HCT116 (cell line): ENCODE data around the gene ERC1. TPM values are rescaled to one million over a fixed set of nuclear protein-coding genes. Genes with fewer than 3 reads are reported as not detected.

Experiments used
- ATAC-seq: fragments of 200-7000 bp; cut with Tn5 transposase; 2 replicates; pipeline ENCODE4 v1.9.1; 2020; ENCODE audit warnings: mild to moderate bottlenecking, moderate library complexity
- BruUV-seq: library from RNA; stranded (reverse); fragments of 400-500 nt; replicated peaks from 2 replicates; lab custom pipeline; 2021; lab: Mats Ljungman, UMichigan
- CTCF ChIA-PET: fragments of 300-600 bp; sonication (Branson Sonifier 250); formaldehyde crosslinking; loops from one replicate; lab custom pipeline; 2021; ENCODE audit warnings: antibody characterized with exemption; lab: Charles Lee
- POLR2A ChIA-PET: fragments of 300-600, 350-600 bp; sonication (Branson Sonifier 250); formaldehyde crosslinking; loops from one replicate; lab custom pipeline; 2021; ENCODE audit warnings: antibody characterized with exemption; lab: Charles Lee
- RAD21 ChIA-PET, 2 experiments: fragments of 300-600 bp; sonication (Branson Sonifier 250); formaldehyde crosslinking; loops; one replicate each; lab custom pipeline; 2023; ENCODE audit warnings: low total read pairs in 2 of 2; ENCODE audit not compliant: uncharacterized antibody in 2 of 2, unreplicated experiment in 2 of 2, low non-redundant PET in 1 of 2; lab: Charles Lee
- DNase-seq: peaks from one replicate; pipeline ENCODE4 v3.0.0-alpha.2; 2010; ENCODE audit warnings: low read depth, low spot score
- H2AFZ ChIP-seq: fragments of 200-600 bp; shearing (Covaris generic), sonication (generic); 2 replicates; pipeline ENCODE4 v1.6.1; 2017; ENCODE audit warnings: low read depth, mixed run types, mixed read lengths, antibody characterized with exemption, low read length; ENCODE audit not compliant: poor library complexity, severe bottlenecking
- H3K27ac ChIP-seq: 2 replicates; pipeline ENCODE4 v1.5.1; 2012; ENCODE audit warnings: low read depth, low read length
- H3K27me3 ChIP-seq: fragments of 200-600 bp; sonication (generic); 2 replicates; pipeline ENCODE4 v1.6.1; 2016; ENCODE audit warnings: mixed run types, low read length, mixed read lengths; ENCODE audit not compliant: insufficient read depth
- H3K36me3 ChIP-seq, 2 experiments: fragments of 200-500 bp in 1 of 2; fragments of 200-600 bp in 1 of 2; sonication (Bioruptor generic) in 1 of 2; sonication (generic) in 1 of 2; 2 replicates each; pipeline versions ENCODE4 v1.5.1 to v1.6.1; 2014 to 2016; ENCODE audit warnings: low read length in 2 of 2, inconsistent platforms in 1 of 2, mixed read lengths in 1 of 2, mixed run types in 1 of 2; ENCODE audit not compliant: insufficient read depth in 2 of 2, control insufficient read depth in 1 of 2
- H3K4me1 ChIP-seq, 2 experiments: fragments of 200-600 bp in 1 of 2; sonication (generic) in 1 of 2; 2 replicates each; pipeline versions ENCODE4 v1.5.1 to v1.6.1; 2012 to 2017; ENCODE audit warnings: low read length in 2 of 2, inconsistent platforms in 1 of 2, mild to moderate bottlenecking in 1 of 2, mixed read lengths in 1 of 2, mixed run types in 1 of 2, moderate library complexity in 1 of 2; ENCODE audit not compliant: insufficient read depth in 2 of 2, control insufficient read depth in 1 of 2
- H3K4me2 ChIP-seq: fragments of 200-600 bp; sonication (generic); 2 replicates; pipeline ENCODE4 v1.6.1; 2017; ENCODE audit warnings: mixed run types, low read length, mixed read lengths
- H3K4me3 ChIP-seq, 2 experiments: fragments of 200-600 bp in 1 of 2; sonication (generic) in 1 of 2; replicated peaks in 1 of 2; 2 replicates each; pipeline ENCODE4 v1.5.1; 2011 to 2016; ENCODE audit warnings: low read length in 2 of 2, control low read depth in 1 of 2, low read depth in 1 of 2, mild to moderate bottlenecking in 1 of 2, mixed read lengths in 1 of 2, mixed run types in 1 of 2
- H3K79me2 ChIP-seq: fragments of 200-600 bp; sonication (generic); 2 replicates; pipeline ENCODE4 v1.6.1; 2017; ENCODE audit warnings: mild to moderate bottlenecking, mixed run types, low read length, moderate library complexity, mixed read lengths; ENCODE audit not compliant: insufficient read depth
- H3K9ac ChIP-seq: fragments of 200-600 bp; sonication (generic); 2 replicates; pipeline ENCODE4 v1.6.1; 2016; ENCODE audit warnings: low read length, mixed read lengths
- H3K9me2 ChIP-seq: fragments of 200-600 bp; sonication (generic), shearing (Covaris generic); 2 replicates; pipeline ENCODE4 v1.6.1; 2017; ENCODE audit warnings: mixed run types, mild to moderate bottlenecking, moderate library complexity; ENCODE audit not compliant: insufficient read depth
- H3K9me3 ChIP-seq, 2 experiments: fragments of 200-500 bp in 1 of 2; fragments of 200-600 bp in 1 of 2; sonication (Bioruptor generic) in 1 of 2; sonication (generic) in 1 of 2; 2 replicates each; pipeline ENCODE4 v1.6.1; 2014 to 2017; ENCODE audit warnings: low read length in 2 of 2, mixed read lengths in 2 of 2, inconsistent platforms in 1 of 2, low read depth in 1 of 2, mild to moderate bottlenecking in 1 of 2, mixed run types in 1 of 2, moderate library complexity in 1 of 2; ENCODE audit not compliant: control insufficient read depth in 1 of 2, insufficient read depth in 1 of 2
- H4K20me1 ChIP-seq: fragments of 200-600 bp; sonication (generic), shearing (Covaris generic); 2 replicates; pipeline ENCODE4 v1.6.1; 2017; ENCODE audit warnings: mixed run types, mild to moderate bottlenecking, moderate library complexity; ENCODE audit not compliant: insufficient read depth
- ATF3 ChIP-seq: IDR thresholded peaks from 2 replicates; pipeline ENCODE4 v1.6.1; 2012
- CBX3 ChIP-seq: IDR thresholded peaks from 2 replicates; pipeline ENCODE4 v1.6.1; 2012; ENCODE audit warnings: low read depth
- EGR1 ChIP-seq: IDR thresholded peaks from 2 replicates; pipeline ENCODE4 v1.6.1; 2012; ENCODE audit warnings: low read depth
- EZH2 ChIP-seq: fragments of 200-600 bp; sonication (generic); IDR thresholded peaks from 2 replicates; pipeline ENCODE4 v1.6.1; 2017; ENCODE audit warnings: antibody characterized with exemption, mixed run types
- EZH2phosphoT487 ChIP-seq: fragments of 200-600 bp; IDR thresholded peaks from 2 replicates; pipeline ENCODE4 v1.6.1; 2018; ENCODE audit warnings: antibody characterized with exemption, borderline replicate concordance
- FOSL1 ChIP-seq: IDR thresholded peaks from 2 replicates; pipeline ENCODE4 v1.6.1; 2012; ENCODE audit warnings: low read depth
- JUND ChIP-seq: IDR thresholded peaks from 2 replicates; pipeline ENCODE4 v1.6.1; 2012
- POLR2A ChIP-seq: IDR thresholded peaks from 2 replicates; pipeline ENCODE4 v1.7.0; 2011; ENCODE audit warnings: borderline replicate concordance; ENCODE audit not compliant: insufficient read depth, insufficient read length; ENCODE audit errors: extremely low read depth
- POLR2AphosphoS5 ChIP-seq: IDR thresholded peaks from 2 replicates; pipeline ENCODE4 v1.6.1; 2011; ENCODE audit warnings: mild to moderate bottlenecking, low read depth, low read length, moderate library complexity
- RAD21 ChIP-seq: IDR thresholded peaks from 2 replicates; pipeline ENCODE4 v1.6.1; 2012; ENCODE audit warnings: low read depth, mild to moderate bottlenecking
- SIN3A ChIP-seq: IDR thresholded peaks from 2 replicates; pipeline ENCODE4 v1.6.1; 2012; ENCODE audit warnings: low read depth
- SRF ChIP-seq: IDR thresholded peaks from 2 replicates; pipeline ENCODE4 v1.6.1; 2012; ENCODE audit warnings: low read depth
- ZBTB33 ChIP-seq: IDR thresholded peaks from 2 replicates; pipeline ENCODE4 v1.6.1; 2011; ENCODE audit warnings: mild to moderate bottlenecking, low read length, moderate library complexity; ENCODE audit not compliant: insufficient replicate concordance; ENCODE audit errors: extremely low read depth
- ZFX ChIP-seq: fragments of 450-650 bp; IDR thresholded peaks from 2 replicates; pipeline ENCODE4 v1.6.1; 2017
- intact Hi-C: fragments of 100-400 bp; cut with micrococcal nuclease; formaldehyde crosslinking; loops from 2 replicates; pipeline ENCODE4 v1.10.0; 2022
- total RNA-seq: library from RNA; stranded (reverse); gene quantifications from one replicate; pipeline ENCODE4 v1.2.1, GENCODE V29; 2021; ENCODE audit not compliant: unreplicated experiment

The ERC1 gene
- total RNA-seq, 1 experiment from 2014 or later = 41.9 TPM

- no peak overlapping the region for H3K9ac ChIP-seq
- ChIA-PET RAD21 (no interaction called here), CTCF (no interaction called here), POLR2A (no interaction called here)
- H3K79me2 ChIP-seq = no peaks in the 10 kb centered on the region
- no peaks in the 10 kb centered on the region for H4K20me1 ChIP-seq
- TF ChIP-seq POLR2A (no peak), ATF3 (no peak), SRF (no peak), JUND (no peak), EGR1 (no peak), CBX3 (no peak)
- no peak for DNase-seq
- H2AFZ ChIP-seq = no peak overlapping the region
- H3K27me3 ChIP-seq = no peaks in the 10 kb centered on the region
- H3K9me2 ChIP-seq = no peaks in the 10 kb centered on the region
- no peaks in the 10 kb centered on the region; a peak in 1 of 4 replicates for H3K4me1 ChIP-seq
- intact Hi-C loops = no loop called here
- no peak overlapping the region for H3K27ac ChIP-seq
- no peaks in the 10 kb centered on the region for H3K9me3 ChIP-seq
- H3K4me3 ChIP-seq = no peak overlapping the region
- BruUV-seq = no TSS peak
- ATAC-seq = no peak
- H3K36me3 ChIP-seq = no peaks in the 10 kb centered on the region
- H3K4me2 ChIP-seq = no peak overlapping the region
These were observed 497.9 kb downstream of the ERC1 start for GRCh38 chr12:1488908-1489381.

- Histone ChIP-seq H4K20me1 (no peaks in the 10 kb centered on the region), H3K36me3 (no peaks in the 10 kb centered on the region), H3K79me2 (no peaks in the 10 kb centered on the region), H3K4me3 (no peak overlapping the region), H3K9me3 (no peaks in the 10 kb centered on the region), H3K9ac (no peak overlapping the region), H3K4me1 (no peaks in the 10 kb centered on the region; a peak in 1 of 4 replicates), H3K9me2 (no peaks in the 10 kb centered on the region), H3K27me3 (no peaks in the 10 kb centered on the region)
- ChIA-PET POLR2A (no interaction called here), RAD21 (no interaction called here)
- ATAC-seq = no peak
- no TSS peak for BruUV-seq
- no peak for DNase-seq
- no peak for TF ChIP-seq EZH2
- TF ChIP-seq ZBTB33 = no peak
- TF ChIP-seq RAD21 = no peak
- no peak for TF ChIP-seq EZH2phosphoT487
- no peak for TF ChIP-seq FOSL1
- TF ChIP-seq CBX3 = no peak
- no peak for TF ChIP-seq POLR2A
- no peak for TF ChIP-seq JUND
- no peak for TF ChIP-seq POLR2AphosphoS5
- TF ChIP-seq SIN3A = no peak
- no peak for TF ChIP-seq ZFX
- TF ChIP-seq, all 23 proteins: peak for 0
- H3K27ac ChIP-seq = no peak overlapping the region
- CTCF ChIA-PET = no interaction called here
- intact Hi-C loops = no loop called here
- H2AFZ ChIP-seq = no peak overlapping the region
- H3K4me2 ChIP-seq = no peak overlapping the region
These were observed 501.1 kb downstream of the ERC1 start for GRCh38 chr12:1491983-1492697.
